ACHN (cell line): ENCODE results near the gene CDH12.
"Not testable (repeated sequence)": the region's sequence is repeated elsewhere in the genome, so short reads cannot be mapped to it uniquely, and the experiment has no call there.

ENCODE experiments used
- DNase-seq: peaks from one replicate; pipeline ENCODE4 v3.0.0-alpha.2; 2015
- in situ Hi-C: cut with HindIII; loops from 2 replicates; pipeline ENCODE4 v1.10.0; 2017; ENCODE audit warnings: low sequenced_read_pairs, low pct_ligation_motif_present, low pct_unique_long_range_greater_than_20kb

Gene CDH12

DNA sequence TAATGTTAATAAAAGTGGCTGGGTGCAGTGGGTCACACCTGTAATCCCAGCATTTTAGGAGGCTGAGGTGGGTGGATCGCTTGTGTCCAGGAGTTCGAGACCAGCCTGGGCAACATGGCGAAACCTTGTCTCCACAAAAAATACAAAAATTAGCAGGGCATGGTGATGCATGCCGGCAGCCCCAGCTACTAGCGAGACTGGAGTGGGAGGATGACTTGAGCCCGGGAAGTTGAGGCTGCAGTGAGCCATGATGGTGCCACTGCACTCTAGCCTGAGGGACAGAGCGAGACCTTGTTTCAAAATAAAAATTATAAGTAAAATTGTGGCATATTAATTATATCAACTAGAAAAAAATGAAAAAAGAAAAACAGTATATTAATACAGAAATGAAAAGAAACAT, 336.6 kb downstream of the CDH12 start:
- DNase-seq, in situ Hi-C loops: not testable (repeated sequence)

DNA sequence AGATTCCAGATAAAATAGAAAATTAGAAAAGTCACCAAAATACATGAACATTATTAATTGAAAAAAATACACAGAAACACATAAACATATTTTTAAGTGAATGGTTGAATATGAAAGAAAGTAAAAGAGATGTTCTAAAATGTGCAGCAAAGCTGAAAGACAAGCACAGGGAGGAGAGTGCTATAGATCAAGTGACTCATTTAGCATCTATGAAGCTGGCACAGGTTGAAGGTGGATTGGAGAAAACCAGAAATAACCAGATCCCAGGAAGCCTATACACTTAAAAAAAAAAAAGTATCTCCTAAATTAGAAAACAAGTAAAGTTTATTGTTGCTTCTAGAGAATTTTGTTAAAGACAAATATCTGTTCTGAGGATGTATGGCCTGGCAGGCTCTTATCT, 338.9 kb downstream of the CDH12 start:
- in situ Hi-C loops: no loop called here

DNA sequence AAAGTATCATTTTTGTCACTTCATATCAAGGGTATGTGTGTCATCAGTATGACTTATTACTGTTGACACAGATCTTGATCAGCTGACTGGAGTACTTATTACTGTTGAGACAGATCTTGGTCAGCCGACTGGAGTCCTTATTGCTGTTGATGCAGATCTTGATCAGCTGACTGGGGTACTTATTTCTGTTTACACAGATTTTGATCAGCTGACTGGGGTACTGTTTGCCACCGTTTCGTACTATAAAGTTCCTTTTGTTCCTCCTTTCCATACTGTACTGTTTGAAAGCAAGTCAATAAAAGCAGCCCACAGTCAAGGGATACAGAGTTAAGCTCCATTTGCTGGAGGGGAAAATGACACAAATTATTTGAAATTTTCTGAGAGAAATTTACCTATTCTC, 347.3 kb downstream of the CDH12 start:
- no peak for DNase-seq
- in situ Hi-C loops: no loop called here

More for the DNA sequence above, 338.9 kb downstream of the CDH12 start:
- DNase-seq: no peak

DNA sequence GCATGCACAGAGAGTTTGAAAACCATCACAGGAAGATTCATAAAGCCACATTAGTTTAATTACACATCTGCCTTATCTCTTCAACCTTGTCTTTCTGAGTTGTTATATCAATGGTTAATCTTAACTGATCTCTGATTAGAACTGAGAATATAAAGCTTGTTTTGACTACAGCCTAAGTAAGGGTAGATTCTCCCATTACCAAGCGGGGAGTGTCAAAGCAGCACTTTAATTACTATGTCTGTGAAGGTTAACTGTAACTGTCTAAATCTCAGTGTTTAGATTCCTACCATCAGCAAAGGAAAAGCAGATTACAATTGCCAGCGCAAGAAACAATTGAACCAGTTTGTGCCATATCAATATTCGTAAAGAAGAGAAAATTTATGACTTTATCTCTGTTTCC, 348.7 kb downstream of the CDH12 start:
- in situ Hi-C loops: no loop called here
- no peak for DNase-seq

DNA sequence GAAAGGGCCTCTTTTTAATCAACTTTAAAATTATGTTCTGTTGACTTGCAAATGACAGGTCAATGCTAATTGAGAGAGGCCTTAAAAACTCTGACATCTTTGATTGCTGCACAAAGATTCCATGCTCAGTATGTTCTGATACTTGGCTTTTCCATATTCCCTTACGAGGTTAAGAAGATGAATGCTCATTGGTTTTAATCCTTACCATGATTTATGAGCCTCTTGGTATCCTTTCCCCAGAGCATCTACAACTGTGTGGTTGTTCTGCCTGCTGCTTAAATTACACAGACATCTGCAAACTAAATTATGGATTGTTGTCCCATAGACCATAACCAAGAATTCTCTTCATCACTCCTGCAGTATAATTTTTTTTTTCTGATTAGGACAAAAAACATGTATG, 352.6 kb downstream of the CDH12 start:
- DNase-seq: no peak

DNA sequence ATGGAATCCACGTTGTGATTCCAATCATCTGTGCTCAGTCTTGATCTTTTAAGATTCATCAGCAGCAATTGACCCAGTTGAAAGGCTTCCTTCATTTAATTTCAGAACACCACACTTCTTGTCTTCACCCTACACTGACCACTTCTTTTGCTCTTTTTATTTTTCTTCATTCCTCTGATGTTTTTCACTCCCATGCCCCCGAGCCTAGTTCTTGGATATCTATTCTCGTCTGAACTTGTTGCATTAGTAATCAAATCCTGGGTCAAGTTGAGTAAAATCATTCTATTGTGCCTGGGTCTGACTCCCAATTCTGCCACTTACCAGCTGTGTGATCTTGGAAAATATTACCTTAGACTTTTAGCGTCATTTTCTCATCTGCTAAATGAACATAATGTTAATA, 356.5 kb downstream of the CDH12 start:
- DNase-seq: no peak
- in situ Hi-C loops: no loop called here

More for the DNA sequence above, 352.6 kb downstream of the CDH12 start:
- in situ Hi-C loops: no loop called here

DNA sequence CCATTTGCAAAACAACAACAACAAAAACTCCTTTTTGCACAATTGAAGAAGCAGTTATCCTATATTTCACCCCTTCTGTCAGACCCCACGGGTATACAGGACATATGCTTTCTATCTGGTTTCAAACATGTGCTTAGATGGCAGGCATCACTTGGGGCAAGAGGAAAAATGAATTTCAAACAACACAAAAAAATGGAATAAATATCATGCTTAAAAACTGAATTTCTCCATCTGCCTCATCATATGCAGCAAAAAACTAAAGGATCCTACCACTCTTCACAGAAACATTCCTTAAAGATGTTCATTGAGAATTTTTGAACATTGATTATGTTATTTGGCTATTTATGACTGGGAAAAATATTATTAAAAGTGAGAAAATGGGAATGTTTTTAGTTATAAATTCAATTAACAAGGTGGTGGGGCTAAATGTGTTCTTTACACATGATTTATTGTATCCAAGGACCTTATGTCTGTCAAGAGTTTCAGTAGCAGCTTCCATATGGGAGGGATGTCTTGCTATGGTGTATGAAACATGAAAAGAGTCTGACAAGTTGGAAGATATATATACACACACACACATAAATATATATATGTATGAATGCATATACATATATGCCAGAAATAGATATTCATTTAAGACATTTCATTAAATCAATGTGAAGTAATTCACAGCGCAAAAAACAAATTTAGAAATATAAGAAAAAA, 358.0 kb downstream of the CDH12 start:
- in situ Hi-C loops: no loop called here
- DNase-seq: no peak

DNA sequence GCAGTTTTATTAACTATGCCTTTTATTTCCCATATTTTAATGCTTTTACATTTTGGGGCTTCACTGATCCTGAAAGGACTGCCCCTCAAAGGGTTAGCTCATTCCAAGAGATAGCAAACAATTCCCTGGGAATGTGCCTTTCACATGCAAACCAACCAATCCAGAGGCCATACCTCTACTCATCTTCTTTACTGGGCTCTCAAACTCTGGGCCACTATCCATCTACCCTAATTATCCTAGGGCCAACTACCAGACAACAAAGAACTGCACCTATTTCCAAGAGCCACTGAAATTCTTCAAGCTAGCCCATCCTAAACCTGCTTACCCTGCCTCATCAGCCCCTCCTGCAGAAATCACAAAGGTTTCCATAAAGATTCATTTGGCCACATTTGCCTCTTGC, 364.7 kb downstream of the CDH12 start:
- in situ Hi-C loops: no loop called here
- no peak for DNase-seq

DNA sequence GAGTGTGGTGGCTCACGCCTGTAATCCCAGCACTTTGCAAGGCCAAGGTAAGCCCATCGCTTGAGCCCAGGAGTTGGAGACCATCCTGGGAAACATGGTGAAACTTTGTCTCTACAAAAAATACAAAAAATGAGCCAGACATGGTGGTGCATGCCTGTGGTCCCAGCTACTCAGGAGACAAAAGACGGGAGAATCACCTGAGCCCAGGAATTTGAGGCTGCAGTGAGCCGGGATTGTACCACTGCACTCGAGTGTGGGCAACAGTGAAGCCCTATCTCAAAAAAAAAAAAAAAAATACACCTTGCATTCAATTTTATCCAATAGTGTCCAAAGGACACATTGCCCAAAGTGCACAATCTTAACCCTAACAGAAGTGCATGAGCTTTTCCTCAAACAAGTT, 372.8 kb downstream of the CDH12 start:
- DNase-seq: no peak
- in situ Hi-C loops: no loop called here

DNA sequence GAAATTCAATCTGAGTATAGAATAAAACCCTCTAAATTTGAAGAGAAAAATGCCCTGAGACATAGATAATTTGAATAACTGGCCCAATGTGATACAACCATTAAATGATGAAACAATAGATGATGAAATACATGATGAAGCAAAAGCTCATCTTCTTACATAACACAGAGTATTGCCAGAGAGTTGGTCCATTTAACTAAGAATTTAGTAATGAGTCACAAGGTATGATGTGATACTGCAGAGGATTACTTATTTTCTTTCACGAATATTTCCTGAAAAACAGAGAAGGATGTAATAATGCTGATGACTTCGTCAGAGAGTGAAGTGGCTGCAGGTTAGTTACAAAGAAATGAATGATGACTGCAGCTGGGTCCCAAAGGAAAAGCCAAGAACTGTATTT, 379.3 kb downstream of the CDH12 start:
- DNase-seq: no peak
- in situ Hi-C loops: no loop called here

DNA sequence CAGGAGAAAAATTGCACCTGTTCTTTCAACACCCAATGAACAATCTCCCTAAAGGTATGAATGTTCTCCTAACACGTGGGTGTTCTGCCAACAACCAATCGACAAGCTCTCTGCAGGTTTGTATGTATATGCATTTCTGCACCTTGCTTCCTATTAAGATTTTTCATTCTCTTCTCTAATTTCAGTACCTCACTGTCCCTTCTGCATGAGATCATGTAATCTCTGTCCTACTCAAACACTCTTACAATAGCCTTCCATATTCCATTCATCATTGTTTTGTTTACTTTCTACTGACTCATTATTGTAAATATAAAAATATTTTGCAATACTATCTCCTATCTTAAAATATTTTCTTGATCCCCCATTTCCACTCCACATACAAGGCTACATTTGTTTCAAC, 382.0 kb downstream of the CDH12 start:
- in situ Hi-C loops: no loop called here

DNA sequence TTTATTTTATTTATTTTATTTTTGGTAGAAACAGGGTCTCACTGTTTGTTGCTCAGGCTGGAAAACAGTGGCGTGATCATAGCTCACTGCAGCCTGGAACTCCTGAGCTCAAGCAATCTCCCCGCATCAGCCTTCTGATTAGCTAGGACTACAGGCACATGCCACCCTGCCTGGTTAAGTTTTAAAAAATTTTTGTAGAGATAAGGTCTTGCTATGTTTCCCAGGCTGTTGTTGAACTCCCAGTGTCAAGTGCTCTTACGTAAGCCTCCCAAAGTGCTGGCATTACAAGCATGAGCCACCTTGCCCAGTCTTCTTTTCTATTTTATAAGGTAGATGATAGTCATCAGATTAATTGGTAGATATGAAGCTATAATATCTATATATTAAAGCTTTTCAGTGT, 382.7 kb downstream of the CDH12 start:
- DNase-seq: no peak
- in situ Hi-C loops: no loop called here

More for the DNA sequence above, 382.0 kb downstream of the CDH12 start:
- no peak for DNase-seq

DNA sequence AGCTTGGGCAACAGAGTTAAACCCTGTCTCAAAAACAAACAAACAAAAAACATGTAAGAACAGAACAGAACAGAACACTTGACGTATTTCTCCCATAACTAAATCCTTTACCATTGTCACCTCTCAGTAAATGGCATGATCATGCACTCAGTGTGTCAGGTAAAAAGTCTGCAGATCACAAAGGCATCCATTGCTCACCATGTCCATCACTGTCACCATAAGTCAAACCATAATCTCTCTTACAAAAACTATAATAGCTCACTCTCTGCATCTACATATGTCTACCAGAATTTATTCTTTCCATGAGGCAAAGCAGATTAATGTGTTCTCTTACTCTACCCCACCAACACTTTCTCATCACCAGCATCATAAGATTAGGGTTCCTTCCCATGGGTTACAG, 387.5 kb downstream of the CDH12 start:
- DNase-seq: no peak
- in situ Hi-C loops: no loop called here

DNA sequence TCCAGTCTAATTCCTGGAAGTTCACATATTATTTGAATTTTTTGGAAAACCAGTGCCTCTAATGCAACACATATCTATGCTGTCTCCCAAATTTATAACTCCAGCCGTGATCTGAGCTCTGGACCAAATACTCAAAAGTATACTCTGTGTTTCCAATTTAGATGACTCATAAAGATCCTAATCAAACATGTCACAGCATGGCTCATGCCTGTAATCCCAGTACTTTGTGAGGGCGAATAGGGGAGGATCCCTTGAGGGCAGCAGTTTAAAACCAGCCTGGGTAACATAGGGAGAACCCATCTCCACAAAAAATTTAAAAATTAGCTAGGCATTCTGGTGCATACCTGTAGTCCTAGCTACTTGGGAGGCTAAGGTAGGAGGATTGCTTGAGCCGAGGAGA, 388.0 kb downstream of the CDH12 start:
- no peak for DNase-seq
- in situ Hi-C loops: no loop called here

DNA sequence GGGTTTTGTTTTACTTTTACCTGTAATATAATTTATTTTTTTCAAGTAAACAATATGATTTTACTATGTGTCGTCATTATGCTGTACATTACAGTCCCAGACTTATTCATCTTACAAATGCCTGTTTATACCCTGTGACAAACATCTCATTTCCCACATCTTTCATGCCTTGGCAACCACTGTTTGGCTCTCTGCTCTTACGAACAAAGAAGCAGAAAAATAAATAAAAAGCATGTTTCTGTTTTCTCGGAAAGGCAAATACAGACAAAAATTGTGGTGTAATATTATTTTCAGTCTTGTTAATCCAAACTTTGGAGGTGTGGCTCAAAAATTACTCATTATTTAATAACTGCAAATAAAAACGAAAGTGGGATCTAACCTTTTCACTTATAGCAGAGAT, 393.0 kb downstream of the CDH12 start:
- no peak for DNase-seq
- in situ Hi-C loops: no loop called here

DNA sequence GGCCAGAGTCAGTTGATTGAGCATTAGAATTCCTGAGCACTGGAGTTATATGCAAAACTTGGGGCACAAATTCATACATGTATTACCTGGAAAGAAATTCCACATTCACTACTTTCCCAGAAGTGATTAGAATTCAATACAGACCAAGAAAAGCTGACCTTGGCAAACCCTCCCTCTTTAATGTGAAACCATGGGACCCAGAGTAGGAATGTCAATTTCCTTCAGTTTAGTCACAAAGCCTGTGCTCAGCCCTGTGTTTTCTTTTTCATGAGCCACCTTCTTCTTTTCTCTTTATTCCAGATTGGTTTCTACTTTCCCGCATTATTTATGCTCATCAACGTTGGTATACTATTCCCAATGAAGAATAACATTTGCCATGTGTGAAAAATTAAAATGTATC, 420.2 kb downstream of the CDH12 start:
- in situ Hi-C loops: no loop called here

DNA sequence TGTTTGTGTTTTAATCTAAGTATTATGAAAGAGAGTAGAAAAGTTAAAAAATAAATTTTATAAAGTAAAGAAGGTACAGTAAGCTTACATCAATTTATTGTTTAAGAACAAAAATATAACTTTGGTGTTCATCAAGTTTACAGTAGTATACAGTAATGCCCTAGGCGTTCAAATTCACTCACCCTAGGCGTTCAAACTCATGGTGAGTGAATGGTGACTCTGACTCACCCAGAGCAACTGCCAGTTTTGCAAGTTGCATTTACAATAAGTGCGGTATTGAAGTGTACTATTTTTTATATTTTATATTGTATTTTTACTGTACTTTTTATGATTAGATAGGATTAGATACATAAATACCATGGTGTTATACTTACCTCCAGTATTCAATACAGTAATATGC, 421.3 kb downstream of the CDH12 start:
- in situ Hi-C loops: no loop called here
- DNase-seq: no peak

More for the DNA sequence above, 420.2 kb downstream of the CDH12 start:
- DNase-seq: no peak

DNA sequence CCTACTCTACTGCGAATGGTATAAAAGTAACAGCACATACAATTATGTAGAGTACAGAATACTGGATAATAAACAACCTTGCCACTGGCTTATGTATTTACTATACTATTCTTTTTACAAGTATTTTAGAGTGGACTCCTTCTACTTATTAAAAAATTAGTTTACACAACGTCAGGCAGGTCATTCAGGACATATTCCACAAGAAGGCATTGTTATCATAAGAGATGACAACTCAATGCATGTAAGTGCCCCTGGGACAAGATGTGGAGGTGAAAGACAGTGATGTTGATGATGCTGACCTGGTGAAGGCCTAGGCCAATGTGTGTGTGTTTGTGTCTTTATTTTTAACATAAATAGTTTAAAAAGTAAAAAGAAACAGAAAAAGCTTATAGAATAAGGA, 421.7 kb downstream of the CDH12 start:
- no peak for DNase-seq
- in situ Hi-C loops: no loop called here

DNA sequence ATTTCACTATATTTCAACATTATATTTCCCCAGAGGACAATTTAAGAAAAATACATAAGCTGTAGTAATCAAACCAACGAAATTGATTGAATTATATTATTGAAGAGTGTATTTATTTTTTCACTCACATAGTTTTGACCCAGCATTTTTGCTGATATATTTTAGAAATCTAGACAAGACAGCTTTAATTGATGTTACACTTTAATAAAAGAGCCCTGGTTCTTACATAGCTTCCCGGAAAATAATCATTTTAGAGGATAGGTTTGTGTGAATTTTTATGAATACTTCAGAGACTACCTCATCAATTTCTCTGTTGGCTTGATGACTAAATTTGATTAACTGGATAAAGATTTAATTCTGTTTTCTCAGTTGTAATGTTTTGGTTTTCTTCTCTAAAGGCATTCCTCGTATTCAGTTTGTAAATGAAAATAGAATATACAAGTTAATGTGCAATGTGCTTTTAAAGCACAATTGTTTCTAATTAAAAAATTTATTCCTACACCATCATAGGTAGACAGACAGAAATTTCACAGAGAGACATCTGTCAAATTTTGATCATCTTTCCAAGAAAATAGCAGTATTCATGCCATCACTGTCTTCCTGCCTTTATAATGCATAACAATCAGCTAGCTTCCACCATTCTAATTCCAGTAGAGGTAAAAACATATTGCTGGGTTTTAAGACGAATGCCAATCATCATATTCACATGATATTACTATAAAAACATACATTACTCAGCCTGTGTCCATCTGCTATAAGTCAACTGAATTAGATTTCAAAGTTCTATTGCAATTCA, 441.4 kb downstream of the CDH12 start:
- in situ Hi-C loops: no loop called here

DNA sequence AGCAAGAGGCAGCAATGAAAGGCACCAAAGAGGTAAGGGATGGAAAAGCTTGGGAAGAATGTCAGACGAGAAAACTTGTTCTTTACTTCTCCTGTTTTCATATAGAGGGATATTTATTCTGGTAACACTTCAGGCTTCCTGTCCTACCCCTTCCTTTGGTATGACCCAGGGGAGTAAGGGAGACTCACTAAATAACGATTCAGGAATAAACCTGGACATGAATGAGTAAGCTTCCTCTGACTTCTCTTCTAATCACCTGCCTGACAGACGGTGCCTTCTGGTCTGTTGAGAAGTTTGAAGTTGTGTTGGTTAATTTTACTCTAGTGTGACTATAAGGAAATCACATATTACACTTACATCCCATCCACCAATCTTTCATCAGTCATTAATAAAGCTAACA, 461.2 kb downstream of the CDH12 start:
- in situ Hi-C loops: no loop called here
- no peak for DNase-seq

More for the DNA sequence above, 441.4 kb downstream of the CDH12 start:
- DNase-seq: no peak
